Erythroblast (primary cell): ENCODE results near the gene CPD.

Experiments
- GATA1 ChIP-seq: IDR thresholded peaks from 2 replicates; pipeline ENCODE4 v1.6.1; 2011; ENCODE audit warnings: low read depth, mild to moderate bottlenecking, control low read depth, low read length, moderate library complexity
- POLR2A ChIP-seq: IDR thresholded peaks from 2 replicates; pipeline ENCODE4 v1.6.1; 2011; ENCODE audit warnings: mild to moderate bottlenecking, low read length

DNA sequence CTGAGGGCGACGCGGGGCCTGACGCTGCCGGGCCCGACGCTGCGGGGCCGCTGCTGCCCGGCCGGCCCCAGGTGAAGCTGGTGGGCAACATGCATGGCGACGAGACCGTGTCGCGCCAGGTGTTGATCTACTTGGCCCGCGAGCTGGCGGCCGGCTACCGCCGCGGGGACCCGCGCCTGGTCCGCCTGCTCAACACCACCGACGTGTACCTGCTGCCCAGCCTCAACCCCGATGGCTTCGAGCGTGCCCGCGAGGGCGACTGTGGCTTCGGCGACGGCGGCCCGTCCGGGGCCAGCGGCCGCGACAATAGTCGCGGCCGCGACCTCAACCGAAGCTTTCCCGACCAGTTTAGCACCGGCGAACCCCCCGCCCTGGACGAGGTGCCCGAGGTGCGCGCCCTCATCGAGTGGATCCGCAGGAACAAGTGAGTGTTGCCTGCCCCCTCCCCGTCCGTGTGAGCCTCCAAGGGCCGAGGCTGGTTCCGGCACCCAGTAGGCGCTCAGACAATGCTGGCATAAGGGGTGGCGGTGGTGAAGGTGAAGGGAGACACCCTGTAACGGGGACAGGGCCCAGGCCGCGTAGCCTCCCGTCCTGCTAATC lies 676 bp downstream of the CPD start:
- TF ChIP-seq POLR2A (no peak), GATA1 (no peak)
